KMS-11 (cell line): Measurements from ENCODE around the gene SLC30A10.

Experiments used
- H2AFZ ChIP-seq: fragments of 200-600 bp; sonication (generic); 2 replicates; pipeline ENCODE4 v1.6.1; 2016; ENCODE audit warnings: antibody characterized with exemption, mixed run types, low read depth
- H3K27ac ChIP-seq: fragments of 200-600 bp; sonication (generic); 2 replicates; pipeline ENCODE4 v1.6.1; 2016; ENCODE audit warnings: mild to moderate bottlenecking, mixed run types
- H3K27me3 ChIP-seq: fragments of 200-600 bp; sonication (generic); 2 replicates; pipeline ENCODE4 v1.6.1; 2017; ENCODE audit warnings: mild to moderate bottlenecking, low read depth, mixed run types, moderate library complexity; ENCODE audit not compliant: insufficient read depth
- H3K36me3 ChIP-seq: fragments of 200-600 bp; sonication (generic); 2 replicates; pipeline ENCODE4 v1.6.1; 2017; ENCODE audit warnings: mild to moderate bottlenecking, mixed run types; ENCODE audit not compliant: insufficient read depth
- H3K4me1 ChIP-seq: fragments of 200-600 bp; sonication (generic); 2 replicates; pipeline ENCODE4 v1.6.1; 2016; ENCODE audit warnings: mild to moderate bottlenecking, low read depth, mixed run types; ENCODE audit not compliant: poor library complexity, severe bottlenecking
- H3K4me2 ChIP-seq: fragments of 200-600 bp; sonication (generic); 2 replicates; pipeline ENCODE4 v1.7.0; 2016; ENCODE audit warnings: mild to moderate bottlenecking, mixed run types
- H3K4me3 ChIP-seq: fragments of 200-600 bp; sonication (generic); IDR thresholded peaks from 2 replicates; pipeline ENCODE4 v1.6.1; 2017; ENCODE audit warnings: low read depth, low read length, mixed read lengths; ENCODE audit not compliant: insufficient read depth
- H3K79me2 ChIP-seq: fragments of 200-600 bp; sonication (generic); 2 replicates; pipeline ENCODE4 v1.6.1; 2016; ENCODE audit warnings: low read depth, mixed run types; ENCODE audit not compliant: insufficient read depth
- H3K9ac ChIP-seq: fragments of 200-600 bp; sonication (generic); 2 replicates; pipeline ENCODE4 v1.6.1; 2016; ENCODE audit warnings: mild to moderate bottlenecking, mixed run types
- H4K20me1 ChIP-seq: fragments of 200-600 bp; sonication (generic); 2 replicates; pipeline ENCODE4 v1.6.1; 2016; ENCODE audit warnings: mild to moderate bottlenecking, mixed run types; ENCODE audit not compliant: insufficient read depth
- CTCF ChIP-seq: fragments of 200-600 bp; sonication (generic); conservative IDR thresholded peaks from 2 replicates; pipeline ENCODE4 v1.6.1; 2017; ENCODE audit warnings: low read depth, mild to moderate bottlenecking, antibody characterized with exemption, low read length, moderate library complexity, mixed read lengths

The SLC30A10 gene

DNA sequence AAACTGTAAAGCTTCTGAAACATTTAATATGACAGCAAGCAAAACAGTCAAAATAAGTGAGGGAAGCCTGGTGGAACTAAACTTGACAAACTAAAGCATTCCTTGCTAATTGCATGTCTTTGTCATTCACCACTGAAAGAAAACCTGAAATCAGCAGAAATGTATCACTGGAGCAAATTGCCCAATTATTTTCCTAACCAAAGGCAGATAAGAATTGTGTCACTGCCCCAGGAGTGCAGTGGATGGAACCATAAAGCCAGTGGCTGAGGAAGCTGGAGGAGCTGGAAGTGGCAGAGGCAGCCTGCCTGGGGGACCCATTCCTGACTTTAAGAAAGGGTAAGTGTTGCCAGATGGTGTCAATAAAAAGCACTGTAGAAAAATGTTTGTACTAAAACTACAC, 2.7 kb upstream of the SLC30A10 start:
- no peaks in the 10 kb centered on the region for H3K79me2 ChIP-seq
- no peak overlapping the region for H3K27ac ChIP-seq
- no peaks in the 10 kb centered on the region for H4K20me1 ChIP-seq
- H3K4me2 ChIP-seq, result no peak overlapping the region
- no peaks in the 10 kb centered on the region for H3K27me3 ChIP-seq
- H3K36me3 ChIP-seq, result no peaks in the 10 kb centered on the region
- H3K4me1 ChIP-seq, result no peaks in the 10 kb centered on the region
- no peak for TF ChIP-seq CTCF
- no peak overlapping the region for H3K9ac ChIP-seq
- H2AFZ ChIP-seq, result no peak overlapping the region
- H3K4me3 ChIP-seq, result no peak overlapping the region

- no peak overlapping the region for H3K4me3 ChIP-seq
- H3K4me2 ChIP-seq, result no peak overlapping the region
- no peak overlapping the region for H3K27ac ChIP-seq
Observed at GRCh38 chr1:219928791-219929118, 398 bp upstream of the SLC30A10 start.

GRCh38 chr1:219927298-219927955, 930 bp downstream of the SLC30A10 start:
- H3K79me2 ChIP-seq, result no peaks in the 10 kb centered on the region
- no peak overlapping the region for H3K4me3 ChIP-seq
- H3K36me3 ChIP-seq, result no peaks in the 10 kb centered on the region
- no peaks in the 10 kb centered on the region for H4K20me1 ChIP-seq
- H3K27me3 ChIP-seq, result no peaks in the 10 kb centered on the region
- no peak overlapping the region for H2AFZ ChIP-seq
- H3K4me1 ChIP-seq, result no peaks in the 10 kb centered on the region
- no peak overlapping the region for H3K4me2 ChIP-seq
- H3K27ac ChIP-seq, result no peak overlapping the region
- TF ChIP-seq CTCF, result no peak
- no peak overlapping the region for H3K9ac ChIP-seq

More at GRCh38 chr1:219928791-219929118, 398 bp upstream of the SLC30A10 start:
- Histone ChIP-seq H3K27me3 (no peaks in the 10 kb centered on the region), H3K79me2 (no peaks in the 10 kb centered on the region), H4K20me1 (no peaks in the 10 kb centered on the region), H3K9ac (no peak overlapping the region), H3K4me1 (no peaks in the 10 kb centered on the region), H2AFZ (no peak overlapping the region), H3K36me3 (no peaks in the 10 kb centered on the region)
- TF ChIP-seq CTCF, result no peak

GRCh38 chr1:219926363-219926998, 1.9 kb downstream of the SLC30A10 start:
- Histone ChIP-seq H3K27me3 (no peaks in the 10 kb centered on the region), H3K4me3 (no peak overlapping the region), H3K4me1 (no peaks in the 10 kb centered on the region), H3K27ac (no peak overlapping the region), H3K36me3 (no peaks in the 10 kb centered on the region), H2AFZ (no peak overlapping the region), H3K4me2 (no peak overlapping the region), H3K9ac (no peak overlapping the region), H4K20me1 (no peaks in the 10 kb centered on the region), H3K79me2 (no peaks in the 10 kb centered on the region)
- TF ChIP-seq CTCF, result no peak
